HCT116 (cell line): ENCODE measurements around the gene SNORC. TPM values are rescaled to one million over a fixed set of nuclear protein-coding genes. Genes with fewer than 3 reads are reported as not detected.

Experiments used
- ATAC-seq: fragments of 200-7000 bp; cut with Tn5 transposase; 2 replicates; pipeline ENCODE4 v1.9.1; 2020; ENCODE audit warnings: mild to moderate bottlenecking, moderate library complexity
- BruUV-seq: library from RNA; stranded (reverse); fragments of 400-500 nt; replicated peaks from 2 replicates; lab custom pipeline; 2021; lab: Mats Ljungman, UMichigan
- CTCF ChIA-PET: fragments of 300-600 bp; sonication (Branson Sonifier 250); formaldehyde crosslinking; loops from one replicate; lab custom pipeline; 2021; ENCODE audit warnings: antibody characterized with exemption; lab: Charles Lee
- POLR2A ChIA-PET: fragments of 300-600, 350-600 bp; sonication (Branson Sonifier 250); formaldehyde crosslinking; loops from one replicate; lab custom pipeline; 2021; ENCODE audit warnings: antibody characterized with exemption; lab: Charles Lee
- RAD21 ChIA-PET, 2 experiments: fragments of 300-600 bp; sonication (Branson Sonifier 250); formaldehyde crosslinking; loops; one replicate each; lab custom pipeline; 2023; ENCODE audit warnings: low total read pairs in 2 of 2; ENCODE audit not compliant: uncharacterized antibody in 2 of 2, unreplicated experiment in 2 of 2, low non-redundant PET in 1 of 2; lab: Charles Lee
- DNase-seq: peaks from one replicate; pipeline ENCODE4 v3.0.0-alpha.2; 2010; ENCODE audit warnings: low read depth, low spot score
- H2AFZ ChIP-seq: fragments of 200-600 bp; shearing (Covaris generic), sonication (generic); 2 replicates; pipeline ENCODE4 v1.6.1; 2017; ENCODE audit warnings: low read depth, mixed run types, mixed read lengths, antibody characterized with exemption, low read length; ENCODE audit not compliant: poor library complexity, severe bottlenecking
- H3K27ac ChIP-seq: 2 replicates; pipeline ENCODE4 v1.5.1; 2012; ENCODE audit warnings: low read depth, low read length
- H3K27me3 ChIP-seq: fragments of 200-600 bp; sonication (generic); 2 replicates; pipeline ENCODE4 v1.6.1; 2016; ENCODE audit warnings: mixed run types, low read length, mixed read lengths; ENCODE audit not compliant: insufficient read depth
- H3K36me3 ChIP-seq, 2 experiments: fragments of 200-500 bp in 1 of 2; fragments of 200-600 bp in 1 of 2; sonication (Bioruptor generic) in 1 of 2; sonication (generic) in 1 of 2; 2 replicates each; pipeline versions ENCODE4 v1.5.1 to v1.6.1; 2014 to 2016; ENCODE audit warnings: low read length in 2 of 2, inconsistent platforms in 1 of 2, mixed read lengths in 1 of 2, mixed run types in 1 of 2; ENCODE audit not compliant: insufficient read depth in 2 of 2, control insufficient read depth in 1 of 2
- H3K4me1 ChIP-seq, 2 experiments: fragments of 200-600 bp in 1 of 2; sonication (generic) in 1 of 2; 2 replicates each; pipeline versions ENCODE4 v1.5.1 to v1.6.1; 2012 to 2017; ENCODE audit warnings: low read length in 2 of 2, inconsistent platforms in 1 of 2, mild to moderate bottlenecking in 1 of 2, mixed read lengths in 1 of 2, mixed run types in 1 of 2, moderate library complexity in 1 of 2; ENCODE audit not compliant: insufficient read depth in 2 of 2, control insufficient read depth in 1 of 2
- H3K4me2 ChIP-seq: fragments of 200-600 bp; sonication (generic); 2 replicates; pipeline ENCODE4 v1.6.1; 2017; ENCODE audit warnings: mixed run types, low read length, mixed read lengths
- H3K4me3 ChIP-seq, 2 experiments: fragments of 200-600 bp in 1 of 2; sonication (generic) in 1 of 2; replicated peaks in 1 of 2; 2 replicates each; pipeline ENCODE4 v1.5.1; 2011 to 2016; ENCODE audit warnings: low read length in 2 of 2, control low read depth in 1 of 2, low read depth in 1 of 2, mild to moderate bottlenecking in 1 of 2, mixed read lengths in 1 of 2, mixed run types in 1 of 2
- H3K79me2 ChIP-seq: fragments of 200-600 bp; sonication (generic); 2 replicates; pipeline ENCODE4 v1.6.1; 2017; ENCODE audit warnings: mild to moderate bottlenecking, mixed run types, low read length, moderate library complexity, mixed read lengths; ENCODE audit not compliant: insufficient read depth
- H3K9ac ChIP-seq: fragments of 200-600 bp; sonication (generic); 2 replicates; pipeline ENCODE4 v1.6.1; 2016; ENCODE audit warnings: low read length, mixed read lengths
- H3K9me2 ChIP-seq: fragments of 200-600 bp; sonication (generic), shearing (Covaris generic); 2 replicates; pipeline ENCODE4 v1.6.1; 2017; ENCODE audit warnings: mixed run types, mild to moderate bottlenecking, moderate library complexity; ENCODE audit not compliant: insufficient read depth
- H3K9me3 ChIP-seq, 2 experiments: fragments of 200-500 bp in 1 of 2; fragments of 200-600 bp in 1 of 2; sonication (Bioruptor generic) in 1 of 2; sonication (generic) in 1 of 2; 2 replicates each; pipeline ENCODE4 v1.6.1; 2014 to 2017; ENCODE audit warnings: low read length in 2 of 2, mixed read lengths in 2 of 2, inconsistent platforms in 1 of 2, low read depth in 1 of 2, mild to moderate bottlenecking in 1 of 2, mixed run types in 1 of 2, moderate library complexity in 1 of 2; ENCODE audit not compliant: control insufficient read depth in 1 of 2, insufficient read depth in 1 of 2
- H4K20me1 ChIP-seq: fragments of 200-600 bp; sonication (generic), shearing (Covaris generic); 2 replicates; pipeline ENCODE4 v1.6.1; 2017; ENCODE audit warnings: mixed run types, mild to moderate bottlenecking, moderate library complexity; ENCODE audit not compliant: insufficient read depth
- CBX3 ChIP-seq: IDR thresholded peaks from 2 replicates; pipeline ENCODE4 v1.6.1; 2012; ENCODE audit warnings: low read depth
- CEBPB ChIP-seq: IDR thresholded peaks from 2 replicates; pipeline ENCODE4 v1.6.1; 2012; ENCODE audit warnings: low read depth
- EGR1 ChIP-seq: IDR thresholded peaks from 2 replicates; pipeline ENCODE4 v1.6.1; 2012; ENCODE audit warnings: low read depth
- ELF1 ChIP-seq: IDR thresholded peaks from 2 replicates; pipeline ENCODE4 v1.6.1; 2012; ENCODE audit warnings: low read depth, borderline replicate concordance
- EZH2 ChIP-seq: fragments of 200-600 bp; sonication (generic); IDR thresholded peaks from 2 replicates; pipeline ENCODE4 v1.6.1; 2017; ENCODE audit warnings: antibody characterized with exemption, mixed run types
- FOSL1 ChIP-seq: IDR thresholded peaks from 2 replicates; pipeline ENCODE4 v1.6.1; 2012; ENCODE audit warnings: low read depth
- POLR2A ChIP-seq: IDR thresholded peaks from 2 replicates; pipeline ENCODE4 v1.7.0; 2011; ENCODE audit warnings: borderline replicate concordance; ENCODE audit not compliant: insufficient read depth, insufficient read length; ENCODE audit errors: extremely low read depth
- POLR2AphosphoS5 ChIP-seq: IDR thresholded peaks from 2 replicates; pipeline ENCODE4 v1.6.1; 2011; ENCODE audit warnings: mild to moderate bottlenecking, low read depth, low read length, moderate library complexity
- REST ChIP-seq: IDR thresholded peaks from 2 replicates; pipeline ENCODE4 v1.6.1; 2012; ENCODE audit warnings: low read depth
- SIN3A ChIP-seq: IDR thresholded peaks from 2 replicates; pipeline ENCODE4 v1.6.1; 2012; ENCODE audit warnings: low read depth
- SP1 ChIP-seq: IDR thresholded peaks from 2 replicates; pipeline ENCODE4 v1.6.1; 2012; ENCODE audit warnings: low read depth
- TCF7L2 ChIP-seq: IDR thresholded peaks from 2 replicates; pipeline ENCODE4 v1.7.0; 2011; ENCODE audit warnings: borderline replicate concordance, inconsistent platforms; ENCODE audit not compliant: insufficient read depth, insufficient read length; ENCODE audit errors: extremely low read depth
- YY1 ChIP-seq: IDR thresholded peaks from 2 replicates; pipeline ENCODE4 v1.6.1; 2011; ENCODE audit warnings: low read length, low read depth, moderate library complexity, mild to moderate bottlenecking; ENCODE audit not compliant: insufficient replicate concordance; ENCODE audit errors: extremely low read depth
- ZFX ChIP-seq: fragments of 450-650 bp; IDR thresholded peaks from 2 replicates; pipeline ENCODE4 v1.6.1; 2017
- ZNF274 ChIP-seq: fragments of 200-500 bp; sonication (Bioruptor generic); IDR thresholded peaks from 2 replicates; pipeline ENCODE4 v1.6.1; 2014; ENCODE audit warnings: mild to moderate bottlenecking, low read depth, low read length, inconsistent platforms
- intact Hi-C: fragments of 100-400 bp; cut with micrococcal nuclease; formaldehyde crosslinking; loops from 2 replicates; pipeline ENCODE4 v1.10.0; 2022
- total RNA-seq: library from RNA; stranded (reverse); gene quantifications from one replicate; pipeline ENCODE4 v1.2.1, GENCODE V29; 2021; ENCODE audit not compliant: unreplicated experiment
- TF ChIP-seq, protein P1 (sequence below), 3 experiments: fragments of 200-600 bp in 1 of 3; sonication (generic) in 1 of 3; IDR thresholded peaks in 2 of 3; conservative IDR thresholded peaks in 1 of 3; 2 replicates each; pipeline ENCODE4 v1.5.1; 2012 to 2017; ENCODE audit warnings: low read depth in 2 of 3, low read length in 2 of 3, antibody characterized with exemption in 1 of 3, borderline replicate concordance in 1 of 3, control low read depth in 1 of 3, mild to moderate bottlenecking in 1 of 3, mixed read lengths in 1 of 3, mixed run types in 1 of 3, moderate library complexity in 1 of 3; ENCODE audit not compliant: insufficient read depth in 1 of 3

SNORC gene
- total RNA-seq, 1 experiment from 2014 or later = 14.0 TPM

GRCh38 chr2:232836934-232837333 is 33.1 kb upstream of the SNORC start:
- intact Hi-C loops = loop anchor here (10.0 kb wide), 1 partner anchor 232 kb away; no protein-coding TSS in a partner anchor
- no peak for ATAC-seq
- no peaks in the 10 kb centered on the region for H3K9me3 ChIP-seq
- no peak overlapping the region for H3K27ac ChIP-seq
- ChIA-PET RAD21 (no interaction called here), CTCF (interaction anchor here (1.6 kb wide), 1 partner anchor 16 kb away, joined by 3 read pairs; no protein-coding TSS in a partner anchor)
- DNase-seq = no peak
- BruUV-seq = no TSS peak
- H3K4me1 ChIP-seq = peaks cover 12 to 41% of the 10 kb centered on the region in 2 experiments
- no peak overlapping the region for H2AFZ ChIP-seq
- no peaks in the 10 kb centered on the region for H3K9me2 ChIP-seq
- no peak for TF ChIP-seq REST
- no peak for TF ChIP-seq EGR1
- TF ChIP-seq SIN3A = no peak
- no peak for TF ChIP-seq POLR2A
- no peak for TF ChIP-seq ZFX
- TF ChIP-seq ELF1 = no peak
- TF ChIP-seq POLR2AphosphoS5 = no peak
- TF ChIP-seq EZH2 = no peak
- TF ChIP-seq, protein P1, sequence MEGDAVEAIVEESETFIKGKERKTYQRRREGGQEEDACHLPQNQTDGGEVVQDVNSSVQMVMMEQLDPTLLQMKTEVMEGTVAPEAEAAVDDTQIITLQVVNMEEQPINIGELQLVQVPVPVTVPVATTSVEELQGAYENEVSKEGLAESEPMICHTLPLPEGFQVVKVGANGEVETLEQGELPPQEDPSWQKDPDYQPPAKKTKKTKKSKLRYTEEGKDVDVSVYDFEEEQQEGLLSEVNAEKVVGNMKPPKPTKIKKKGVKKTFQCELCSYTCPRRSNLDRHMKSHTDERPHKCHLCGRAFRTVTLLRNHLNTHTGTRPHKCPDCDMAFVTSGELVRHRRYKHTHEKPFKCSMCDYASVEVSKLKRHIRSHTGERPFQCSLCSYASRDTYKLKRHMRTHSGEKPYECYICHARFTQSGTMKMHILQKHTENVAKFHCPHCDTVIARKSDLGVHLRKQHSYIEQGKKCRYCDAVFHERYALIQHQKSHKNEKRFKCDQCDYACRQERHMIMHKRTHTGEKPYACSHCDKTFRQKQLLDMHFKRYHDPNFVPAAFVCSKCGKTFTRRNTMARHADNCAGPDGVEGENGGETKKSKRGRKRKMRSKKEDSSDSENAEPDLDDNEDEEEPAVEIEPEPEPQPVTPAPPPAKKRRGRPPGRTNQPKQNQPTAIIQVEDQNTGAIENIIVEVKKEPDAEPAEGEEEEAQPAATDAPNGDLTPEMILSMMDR (IDR thresholded peaks at IDR 0.05 in 2 of 3, conservative IDR thresholded peaks at IDR 0.05 in 1 of 3; ENCODE audit: borderline replicate concordance in 1 of 3, insufficient read depth in 1 of 3, low read depth in 2 of 3, low read length in 2 of 3) = no peak
- TF ChIP-seq FOSL1 = no peak
- TF ChIP-seq SP1 = no peak
- no peak for TF ChIP-seq ZNF274
- no peak for TF ChIP-seq CEBPB
- TF ChIP-seq TCF7L2 = no peak
- no peak for TF ChIP-seq YY1
- no peak for TF ChIP-seq CBX3
- TF ChIP-seq, all 23 proteins: peak for 0
- no peaks in the 10 kb centered on the region; the same call in 1 of the 2 replicates for H4K20me1 ChIP-seq
- peaks cover 19% of the 10 kb centered on the region; the same call in 1 of the 2 replicates for H3K79me2 ChIP-seq
- H3K9ac ChIP-seq = no peak overlapping the region
- H3K4me2 ChIP-seq = no peak overlapping the region
- no peaks in the 10 kb centered on the region for H3K27me3 ChIP-seq
- no peak overlapping the region for H3K4me3 ChIP-seq
- POLR2A ChIA-PET = no interaction called here
- peaks cover 14 to 16% of the 10 kb centered on the region in 2 experiments; a peak in 3 of 4 replicates for H3K36me3 ChIP-seq
